Fibroblast of the aortic adventitia (primary cell): ENCODE measurements around the gene SLC35F1. TPM values are rescaled to one million over a fixed set of nuclear protein-coding genes. Genes with fewer than 3 reads are reported as not detected.
"Not testable (repeated sequence)": the region's sequence is repeated elsewhere in the genome, so short reads cannot be mapped to it uniquely, and the experiment has no call there.

Experiments
- DNase-seq: peaks from one replicate; pipeline ENCODE4 v3.0.0-alpha.2; 2010; ENCODE audit warnings: low read depth
- H3K4me3 ChIP-seq: 2 replicates; pipeline ENCODE4 v1.5.1; 2011; ENCODE audit warnings: low read depth, mild to moderate bottlenecking, control low read depth, low read length, moderate library complexity
- total RNA-seq: library from RNA; depleted of rRNA; stranded (reverse); fragments of >200 nt; gene quantifications from 2 replicates; pipeline ENCODE4 v1.2.3, GENCODE V29; 2012; ENCODE audit warnings: low replicate concordance
- TF ChIP-seq, protein P1 (sequence below): IDR thresholded peaks from 2 replicates; pipeline ENCODE4 v1.5.1; 2011; ENCODE audit warnings: mild to moderate bottlenecking, low read length, control low read depth, inconsistent platforms; ENCODE audit not compliant: insufficient read depth

The SLC35F1 gene
- total RNA-seq, 1 donor, result not detected

DNA sequence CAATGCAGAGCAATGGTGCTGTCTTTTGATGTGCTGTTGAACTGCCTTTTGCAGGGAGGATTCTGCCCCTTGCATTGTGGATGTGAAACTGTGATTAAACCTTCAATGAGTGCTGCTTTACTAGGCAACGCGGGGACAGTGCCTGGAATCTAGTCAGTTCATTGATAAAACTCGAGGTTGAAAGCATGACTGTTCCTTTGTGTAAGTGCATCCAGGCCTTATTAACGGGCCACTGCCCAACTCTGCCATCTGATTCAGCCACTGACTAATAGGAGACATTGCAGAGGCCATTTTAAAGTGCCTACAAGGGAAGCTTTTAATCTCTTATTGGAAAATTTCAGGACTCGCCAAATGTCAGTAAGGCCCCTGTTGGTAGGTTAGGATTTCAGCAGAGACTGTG is 49.3 kb downstream of the SLC35F1 start:
- TF ChIP-seq, protein P1, sequence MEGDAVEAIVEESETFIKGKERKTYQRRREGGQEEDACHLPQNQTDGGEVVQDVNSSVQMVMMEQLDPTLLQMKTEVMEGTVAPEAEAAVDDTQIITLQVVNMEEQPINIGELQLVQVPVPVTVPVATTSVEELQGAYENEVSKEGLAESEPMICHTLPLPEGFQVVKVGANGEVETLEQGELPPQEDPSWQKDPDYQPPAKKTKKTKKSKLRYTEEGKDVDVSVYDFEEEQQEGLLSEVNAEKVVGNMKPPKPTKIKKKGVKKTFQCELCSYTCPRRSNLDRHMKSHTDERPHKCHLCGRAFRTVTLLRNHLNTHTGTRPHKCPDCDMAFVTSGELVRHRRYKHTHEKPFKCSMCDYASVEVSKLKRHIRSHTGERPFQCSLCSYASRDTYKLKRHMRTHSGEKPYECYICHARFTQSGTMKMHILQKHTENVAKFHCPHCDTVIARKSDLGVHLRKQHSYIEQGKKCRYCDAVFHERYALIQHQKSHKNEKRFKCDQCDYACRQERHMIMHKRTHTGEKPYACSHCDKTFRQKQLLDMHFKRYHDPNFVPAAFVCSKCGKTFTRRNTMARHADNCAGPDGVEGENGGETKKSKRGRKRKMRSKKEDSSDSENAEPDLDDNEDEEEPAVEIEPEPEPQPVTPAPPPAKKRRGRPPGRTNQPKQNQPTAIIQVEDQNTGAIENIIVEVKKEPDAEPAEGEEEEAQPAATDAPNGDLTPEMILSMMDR, result no peak
- H3K4me3 ChIP-seq, result no peak overlapping the region
- no peak for DNase-seq

DNA sequence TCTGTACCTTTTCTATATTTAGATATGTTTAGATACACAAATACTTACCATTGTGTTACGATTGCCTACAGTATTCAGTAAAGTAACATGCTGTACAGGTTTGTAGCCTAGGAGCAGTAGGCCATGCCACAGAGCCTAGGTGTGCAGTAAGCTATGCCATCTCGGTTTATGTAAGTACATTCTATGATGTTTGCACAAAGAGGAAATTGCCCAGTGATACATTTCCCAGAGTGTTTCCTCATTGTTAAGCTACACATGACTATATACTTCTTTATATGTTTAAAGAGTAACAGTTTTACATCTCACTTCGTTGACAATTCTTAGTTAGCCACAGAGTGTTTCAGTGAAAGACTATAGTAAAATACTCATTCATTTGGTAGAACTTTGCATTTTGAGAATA is 51.5 kb downstream of the SLC35F1 start:
- TF ChIP-seq, protein P1, result no peak
- DNase-seq, result no peak
- H3K4me3 ChIP-seq, result no peak overlapping the region

DNA sequence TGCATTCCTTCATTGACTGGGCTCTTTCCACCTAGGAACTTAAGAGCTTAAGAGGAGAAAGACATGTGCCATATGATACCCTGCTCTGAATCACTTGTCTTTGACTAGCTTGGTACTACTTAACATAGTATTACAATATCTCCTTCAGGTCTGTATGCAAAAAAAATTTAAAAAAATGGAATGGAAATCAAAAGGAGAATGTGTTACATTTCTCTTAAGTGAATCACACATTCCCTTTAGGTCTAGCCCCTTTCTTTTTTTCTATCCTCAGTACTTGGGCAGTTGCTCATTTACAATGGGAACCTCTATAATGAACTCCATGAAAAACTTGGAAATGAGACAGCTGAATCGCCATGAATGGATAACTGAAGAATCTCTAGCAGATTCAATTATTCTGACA is 53.8 kb downstream of the SLC35F1 start:
- no peak for DNase-seq
- TF ChIP-seq, protein P1, result no peak
- H3K4me3 ChIP-seq, result no peak overlapping the region

DNA sequence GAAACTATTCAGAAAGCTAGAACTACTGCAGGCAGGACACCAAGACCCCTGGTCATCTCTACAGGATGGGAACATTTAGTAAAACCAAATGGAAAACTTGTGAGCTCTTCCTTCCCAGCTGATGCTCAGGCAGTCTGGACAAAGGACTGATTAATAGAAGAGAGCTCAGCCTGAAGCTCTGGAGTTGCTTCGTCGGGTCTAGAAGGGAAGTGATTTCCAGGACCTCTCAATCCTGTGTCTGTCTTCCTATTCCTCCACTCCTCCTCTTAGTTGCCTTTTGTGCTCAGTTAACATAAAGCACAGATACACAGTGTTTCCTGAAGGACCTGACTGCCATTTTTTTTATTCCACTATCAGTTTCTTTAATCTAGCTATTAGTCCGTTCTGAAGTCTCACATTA is 54.2 kb downstream of the SLC35F1 start:
- TF ChIP-seq, protein P1, result no peak

DNA sequence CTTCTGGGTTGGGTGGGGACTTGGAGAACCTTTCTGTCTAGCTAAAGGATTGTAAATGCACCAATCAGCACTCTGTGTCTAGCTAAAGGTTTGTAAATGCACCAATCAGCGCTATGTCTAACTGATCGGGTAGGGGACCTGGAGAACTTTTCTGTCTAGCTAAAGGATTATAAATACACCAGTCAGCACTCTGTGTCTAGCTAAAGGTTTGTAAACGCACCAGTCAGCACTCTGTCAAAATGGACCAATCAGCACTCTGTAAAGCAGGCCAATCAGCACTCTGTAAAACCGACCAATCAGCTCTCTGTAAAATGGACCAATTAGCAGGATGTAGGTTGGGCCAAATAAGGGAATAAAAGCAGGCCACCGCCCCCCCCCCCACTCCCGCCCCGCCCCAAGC is 58.7 kb downstream of the SLC35F1 start:
- DNase-seq, H3K4me3 ChIP-seq: not testable (repeated sequence)

More for the DNA sequence above, 54.2 kb downstream of the SLC35F1 start:
- no peak for DNase-seq
- no peak overlapping the region for H3K4me3 ChIP-seq

DNA sequence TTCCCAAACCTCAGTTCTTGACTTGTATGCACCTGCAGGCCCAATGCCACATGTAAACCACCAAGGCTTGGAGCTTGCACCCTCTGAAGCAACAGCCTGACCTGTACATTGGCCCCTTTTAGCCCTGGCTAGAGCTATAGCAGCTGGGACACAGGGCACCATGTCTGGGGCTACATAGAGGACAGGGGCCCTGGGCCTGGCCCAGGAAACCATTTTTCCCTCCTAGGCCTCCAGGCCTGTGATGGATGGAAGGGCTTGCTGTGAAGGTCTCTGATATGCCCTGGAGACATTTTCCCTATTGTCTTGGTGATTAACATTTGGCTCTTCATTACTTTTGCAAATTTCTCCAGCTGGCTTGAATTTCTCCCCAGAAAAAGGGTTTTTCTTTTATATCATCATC is 64.6 kb downstream of the SLC35F1 start:
- no peak overlapping the region for H3K4me3 ChIP-seq
- DNase-seq, result no peak
- TF ChIP-seq, protein P1, result no peak

DNA sequence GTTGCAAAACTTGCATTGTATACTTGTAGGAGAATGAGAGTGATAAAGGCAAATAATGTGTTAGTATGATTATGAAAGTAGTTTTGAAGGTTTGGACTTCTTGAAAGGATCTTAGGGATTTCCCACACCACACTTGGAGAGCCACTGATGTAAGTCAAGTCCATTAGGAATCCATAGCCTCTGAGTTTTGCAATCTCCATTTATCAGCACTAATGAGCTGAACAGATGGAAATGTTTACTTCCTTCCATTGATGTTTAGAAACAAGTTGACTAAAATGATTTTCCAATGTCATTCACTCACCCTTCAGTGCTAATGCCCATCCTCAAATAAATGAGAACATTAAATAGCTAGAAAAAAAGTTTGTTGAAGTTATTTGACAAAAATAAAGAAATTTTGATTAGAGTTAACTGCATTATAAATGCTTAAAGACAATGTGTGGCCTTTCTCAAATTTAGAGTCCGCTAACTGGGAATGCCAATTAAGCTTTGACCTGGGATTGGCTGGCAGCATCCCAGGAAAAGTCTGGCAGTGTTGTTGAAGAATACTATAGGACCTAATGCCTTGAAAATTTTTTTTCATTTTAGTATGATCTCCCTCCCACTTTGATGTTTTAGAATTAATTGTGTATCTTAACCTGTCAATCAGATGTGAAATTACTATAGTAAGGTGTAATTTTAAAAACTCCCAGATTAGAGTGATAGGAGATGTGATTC is 68.0 kb downstream of the SLC35F1 start:
- no peak for DNase-seq
- TF ChIP-seq, protein P1, result no peak
- no peak overlapping the region for H3K4me3 ChIP-seq
